CD4-positive, alpha-beta T cell treated with Interleukin-6 for 4 hours (primary cell): ENCODE measurements around the gene MXD3.
"Not testable (repeated sequence)": the region's sequence is repeated elsewhere in the genome, so short reads cannot be mapped to it uniquely, and the experiment has no call there.

Experiments
- DNase-seq: peaks from one replicate; pipeline ENCODE4 v3.0.0-alpha.2; 2020; ENCODE audit warnings: mixed read lengths

Gene MXD3

GRCh38 chr5:177260961-177261360, 50.7 kb downstream of the MXD3 start:
- DNase-seq = no peak

- DNase-seq = not testable (repeated sequence)
Observed at GRCh38 chr5:177258711-177259110, 53.0 kb downstream of the MXD3 start.
